A549 treated with DMSO at 1 μM for 4 hours (cell line): ENCODE measurements around the gene NT5C1A. TPM values are rescaled to one million over a fixed set of nuclear protein-coding genes. Genes with fewer than 3 reads are reported as not detected.

Experiments
- total RNA-seq: library from RNA; stranded (reverse); fragments of 200-300 nt; extraction: Qiagen RNA extraction; gene quantifications from 5 replicates; pipeline ENCODE4 v1.2.3, GENCODE V29; 2022; ENCODE audit warnings: low read depth

NT5C1A gene
- total RNA-seq = not detected in 5 replicates

DNA sequence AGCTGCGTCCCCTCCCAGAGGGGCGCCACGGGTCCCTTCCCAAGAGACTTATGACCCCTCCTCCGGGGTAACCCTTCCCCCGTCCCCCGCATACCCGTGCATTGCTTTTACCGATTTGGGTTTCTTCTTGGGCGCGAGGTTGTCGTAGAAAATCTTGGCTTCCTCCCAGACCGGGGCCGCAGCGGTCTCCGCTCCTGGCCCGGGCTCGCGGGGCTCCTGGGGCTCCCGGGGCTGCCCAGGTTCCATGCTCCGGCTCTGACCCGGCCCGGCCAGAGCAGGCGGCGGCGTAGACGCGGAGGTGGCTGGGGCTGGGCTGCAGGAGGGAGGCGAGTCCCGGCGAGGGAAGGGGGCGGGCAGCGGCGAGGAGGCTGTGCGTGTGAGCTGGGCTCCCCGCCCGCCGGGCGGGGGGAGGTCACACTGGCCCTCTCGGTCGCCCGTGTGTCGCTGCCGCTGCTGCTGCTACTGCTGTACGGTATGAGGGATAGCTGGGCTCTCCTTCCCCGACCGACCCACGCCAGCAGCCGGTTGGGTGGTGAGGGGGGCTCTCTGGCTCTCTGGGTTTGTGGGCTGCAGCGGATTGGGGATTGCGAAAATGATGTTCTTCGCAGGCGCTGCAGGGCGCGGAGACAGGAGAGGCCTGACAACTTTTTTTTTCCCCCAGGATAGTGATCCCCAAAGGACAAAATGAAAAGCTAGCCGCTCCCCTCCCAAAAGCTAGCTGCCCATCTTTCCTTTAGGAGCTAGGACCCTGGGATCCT is at the start of gene NT5C1A:
NT5C1A (minus strand) TSS at position 315 of the 758 bp plus-strand sequence; CDS start at position 246, 69 bp downstream.

DNA sequence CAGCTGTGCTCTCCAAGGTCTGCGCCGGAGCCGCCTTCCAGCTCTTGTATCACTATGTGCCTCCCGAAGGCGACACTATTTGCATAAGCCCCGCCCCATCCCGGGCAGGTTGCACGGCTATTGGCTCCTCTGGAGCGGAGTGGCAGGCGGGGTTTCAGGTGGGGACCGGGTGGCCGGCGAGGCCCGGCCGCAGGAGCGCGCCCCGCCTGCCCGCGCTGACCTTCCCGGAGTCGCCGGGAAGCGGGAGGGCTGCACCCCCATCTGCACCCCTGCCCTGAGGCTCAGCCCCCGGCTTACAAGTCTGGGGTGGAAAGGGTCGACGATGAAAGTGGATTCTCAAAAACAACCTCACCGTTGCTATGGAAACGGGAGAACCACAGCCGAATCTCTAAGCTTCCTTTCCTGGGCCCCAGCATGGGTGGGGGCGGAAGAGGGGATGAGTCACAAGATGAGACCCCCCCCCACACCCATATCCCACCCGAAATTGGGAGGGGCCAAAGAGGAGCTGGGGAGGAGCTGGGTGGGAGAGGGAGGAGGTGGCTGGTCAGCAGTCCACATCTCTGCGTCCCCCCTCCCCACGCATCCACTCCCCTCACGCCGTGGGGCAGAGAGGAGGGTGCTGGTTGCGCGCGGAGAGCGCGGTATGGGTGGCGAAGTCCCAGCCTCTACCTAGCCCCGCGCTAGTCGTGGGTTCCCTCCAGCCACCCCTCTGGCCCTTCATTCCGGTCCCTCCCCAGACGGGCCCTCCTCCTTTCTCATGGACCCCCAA is 19.7 kb upstream of the NT5C1A start, which contains the start of gene HPCAL4:
HPCAL4 (minus strand) TSS at position 51 of the 769 bp plus-strand sequence. CDS start 6,830 bp downstream, outside the sequence.

DNA sequence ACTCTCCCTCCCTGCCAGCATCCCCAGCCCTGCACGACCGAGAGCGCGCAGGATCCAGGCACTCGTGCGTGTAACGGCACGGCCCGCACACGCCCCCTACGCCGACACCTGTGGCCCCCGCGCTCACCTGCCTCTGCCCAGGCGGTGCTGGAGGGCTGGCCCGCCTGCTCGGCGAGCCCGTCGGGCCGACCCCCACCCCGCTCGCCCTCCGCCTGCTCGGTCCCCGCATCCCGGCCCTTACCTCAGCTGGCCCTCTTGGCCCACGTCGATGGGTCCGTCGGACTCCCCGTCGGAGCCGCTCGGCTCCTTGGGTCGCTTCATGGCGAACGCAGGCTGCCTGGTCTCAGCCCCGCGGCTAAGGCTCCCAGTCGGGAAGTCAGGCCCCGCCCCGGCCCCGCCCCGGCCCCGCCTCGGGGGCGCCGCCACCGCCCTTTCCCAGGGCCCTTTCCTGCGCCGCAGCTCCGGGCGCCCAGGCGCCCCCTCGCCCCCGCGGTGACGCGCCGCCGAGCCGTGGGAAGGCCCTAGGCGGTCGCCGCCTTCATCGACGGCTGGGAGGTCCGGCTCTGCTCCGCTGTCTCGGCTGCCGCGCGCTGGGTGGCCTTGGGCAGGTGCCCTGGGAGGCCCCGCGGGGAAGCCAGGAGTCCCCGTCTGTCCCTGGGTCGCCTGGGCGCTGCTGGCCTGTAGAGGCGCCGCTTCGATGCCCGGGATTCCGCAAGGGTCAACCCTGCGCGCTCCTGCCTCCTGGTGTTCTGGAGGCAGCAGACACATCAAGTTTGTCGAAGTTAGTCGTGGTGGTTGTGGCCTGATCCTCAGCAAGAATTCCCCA is 32.4 kb downstream of the NT5C1A start, which contains the start of gene HEYL:
HEYL (minus strand) TSS at position 339 of the 826 bp plus-strand sequence; CDS start at position 321, 18 bp downstream.

Other genes with a start within 250 kb of the NT5C1A start
- 0.23 TPM in 1 of 5 replicates, not detected in the others for gene BMP8A, start 180.5 kb downstream of the NT5C1A start, total RNA-seq
- 129 to 178 TPM (median 135 TPM) in 5 replicates for gene PABPC4, start 95.3 kb downstream of the NT5C1A start, total RNA-seq
- gene HEYL, start 32.5 kb downstream of the NT5C1A start, total RNA-seq = 2.9 to 3.5 TPM (median 3.1 TPM) in 5 replicates
- gene HPCAL4, start 19.3 kb upstream of the NT5C1A start, total RNA-seq = 0.26 to 0.42 TPM (median 0.33 TPM) in 5 replicates
- 39.1 to 40.2 TPM (median 39.7 TPM) in 5 replicates for gene PPIE, start 66.8 kb upstream of the NT5C1A start, total RNA-seq
- gene OXCT2, start 99.2 kb upstream of the NT5C1A start, total RNA-seq = 0.39 to 0.66 TPM (median 0.45 TPM) in 5 replicates
- 3.8 to 4.8 TPM (median 4.4 TPM) in 5 replicates for gene BMP8B, start 116.8 kb upstream of the NT5C1A start, total RNA-seq
- gene TRIT1, start 211.4 kb upstream of the NT5C1A start, total RNA-seq = 16.0 to 18.3 TPM (median 16.6 TPM) in 5 replicates
- gene MYCL, start 229.8 kb upstream of the NT5C1A start, total RNA-seq = 1.1 to 1.6 TPM (median 1.3 TPM) in 5 replicates